ENCODE data around the gene CCDC192. TPM values are rescaled to one million over a fixed set of nuclear protein-coding genes. Genes with fewer than 3 reads are reported as not detected.
A peak's percentile ranks its signal among the peaks of the same experiment; 100 is the strongest.

Gene CCDC192
- total RNA-seq, 1 experiment from 2014 or later: not detected

- no peak for DNase-seq (ENCODE audit: extremely low read depth, low read depth)
Measured at GRCh38 chr5:127942246-127943060, 239.3 kb downstream of the CCDC192 start.

DNA sequence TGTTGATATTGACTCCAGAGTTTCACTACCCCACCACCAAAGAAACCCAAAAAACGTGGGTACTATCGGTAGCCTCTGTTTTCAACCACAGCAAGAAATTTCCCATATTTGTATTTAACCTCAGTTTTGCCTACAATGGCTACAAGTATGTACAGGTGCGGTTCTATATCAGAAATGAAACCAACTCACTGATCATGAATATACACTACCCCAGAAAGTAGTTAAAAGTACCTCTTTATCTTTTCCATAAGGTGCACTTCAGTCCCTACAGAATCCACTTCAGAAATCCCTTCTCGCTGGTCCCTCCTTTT lies 239.8 kb downstream of the CCDC192 start:
- no peak for DNase-seq (ENCODE audit: extremely low read depth, low read depth)

- no peak for DNase-seq (ENCODE audit: extremely low read depth, low read depth)
Measured at GRCh38 chr5:127944125-127944524, 240.9 kb downstream of the CCDC192 start.

DNA sequence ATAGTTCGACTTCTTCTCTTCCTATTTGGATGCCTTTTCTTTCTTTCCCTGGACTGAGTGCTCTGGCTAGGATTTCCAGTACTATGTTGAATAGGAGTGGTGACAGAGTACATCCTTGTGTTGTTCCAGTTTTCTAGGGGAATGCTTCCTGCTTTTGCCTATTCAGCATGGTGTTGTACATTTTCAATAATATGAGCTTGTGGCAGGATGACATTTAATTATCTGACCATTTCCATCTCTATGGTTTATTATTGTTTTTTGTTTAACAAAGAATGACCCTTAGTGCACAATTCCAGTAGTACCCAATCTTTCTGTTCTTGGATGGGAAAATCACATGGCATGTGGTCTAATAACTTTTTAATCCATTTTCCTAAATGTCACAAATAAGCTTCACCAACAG lies 244.8 kb downstream of the CCDC192 start:
- no peak for DNase-seq (ENCODE audit: extremely low read depth, low read depth)

GRCh38 chr5:127950707-127951391 lies 247.7 kb downstream of the CCDC192 start:
- DNase-seq (ENCODE audit: extremely low read depth, low read depth): peak; percentile 74

DNA sequence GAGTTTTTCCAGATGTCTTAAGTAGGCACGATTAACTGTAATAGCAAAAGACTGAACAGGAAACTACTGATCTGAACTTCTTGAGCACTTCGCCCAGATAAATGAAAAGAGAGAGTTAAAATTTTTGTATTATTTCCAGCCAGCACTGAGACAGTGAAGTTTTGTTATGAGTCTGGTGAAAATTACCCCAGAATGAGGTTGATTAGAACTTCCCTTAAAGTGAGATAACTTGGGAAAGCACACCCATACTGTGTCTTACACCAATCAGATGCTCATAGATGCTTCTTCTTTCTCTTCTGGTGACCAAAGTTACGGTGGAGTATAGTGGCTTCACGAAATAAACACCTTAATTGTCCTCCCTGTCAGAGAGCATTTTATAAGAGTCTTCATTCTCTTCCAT lies 248.6 kb downstream of the CCDC192 start:
- DNase-seq (ENCODE audit: extremely low read depth, low read depth): no peak

DNA sequence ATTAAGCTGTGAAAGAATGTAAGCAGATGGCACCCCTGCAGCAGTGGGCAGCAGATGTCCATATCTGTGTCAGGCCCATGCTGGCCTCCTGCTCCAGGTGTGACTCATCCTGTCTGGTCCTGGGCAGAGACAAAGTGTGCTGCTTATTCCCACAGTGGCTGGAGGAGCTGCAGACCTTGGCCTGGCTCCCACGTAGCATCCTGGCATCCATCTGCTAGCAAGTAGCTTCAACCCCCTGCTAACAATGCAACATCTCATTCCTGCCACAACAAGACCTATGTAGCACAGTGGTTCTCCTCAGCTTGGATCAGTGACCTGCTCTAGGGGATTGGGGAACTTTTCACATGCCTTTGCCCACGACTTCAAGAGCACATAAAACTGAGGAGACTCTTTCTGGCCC lies 254.0 kb downstream of the CCDC192 start:
- no peak for DNase-seq (ENCODE audit: extremely low read depth, low read depth)

DNA sequence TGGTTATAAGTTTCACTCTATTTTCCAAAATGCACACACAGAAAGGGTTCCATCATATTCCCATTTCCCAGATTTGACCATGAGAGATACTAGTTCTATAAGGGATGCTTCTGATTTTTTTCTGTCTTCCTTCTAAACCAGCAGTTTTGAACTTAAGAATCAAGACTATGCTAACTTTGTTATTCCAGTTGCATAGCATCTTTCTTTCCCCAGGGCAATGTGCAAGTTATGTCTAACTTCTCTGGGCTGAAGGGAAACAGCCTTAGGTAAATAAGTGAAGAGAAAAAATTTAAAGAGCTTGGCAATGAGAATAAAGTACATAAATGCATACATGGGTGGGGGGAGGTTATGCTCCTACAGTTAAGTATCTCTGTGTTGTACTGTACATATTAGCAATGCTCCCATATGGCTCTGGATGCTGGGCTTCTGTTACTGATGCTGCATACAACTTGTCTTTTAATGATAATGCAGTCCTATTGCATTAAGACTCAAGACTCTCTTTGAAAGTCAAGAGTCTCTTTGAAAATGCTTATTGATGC lies 254.6 kb downstream of the CCDC192 start:
- no peak for DNase-seq (ENCODE audit: extremely low read depth, low read depth)

DNA sequence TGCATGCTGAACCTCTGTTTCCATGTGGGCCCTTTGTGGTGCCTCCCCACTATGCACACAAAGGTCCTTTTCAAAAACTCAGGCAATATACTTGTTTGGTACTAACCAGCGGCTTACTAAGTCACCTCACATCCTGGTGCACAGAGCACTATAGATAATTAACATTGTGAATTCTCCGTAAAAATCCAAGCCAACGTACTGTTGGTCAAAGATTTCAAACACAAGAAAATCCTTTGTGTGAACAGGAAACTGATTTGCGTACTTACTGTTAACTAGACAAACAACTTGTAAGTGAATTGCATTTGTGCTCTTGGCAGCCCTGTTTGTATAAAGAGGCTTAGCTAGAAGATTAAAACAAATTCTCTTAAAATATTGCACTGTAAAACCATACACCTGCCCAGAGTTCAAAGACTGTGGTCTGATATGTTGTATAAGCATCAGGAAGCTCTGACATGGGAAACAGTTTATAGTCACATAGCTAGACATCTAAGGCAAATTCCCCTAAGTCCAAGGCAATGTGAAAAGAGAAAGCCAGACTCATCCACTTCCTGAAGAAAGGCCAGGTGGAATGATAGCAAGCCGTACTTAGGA lies 255.3 kb downstream of the CCDC192 start:
- peak; percentile 32 for DNase-seq (ENCODE audit: extremely low read depth, low read depth)

GRCh38 chr5:127959152-127959764 lies 256.1 kb downstream of the CCDC192 start:
- peak; percentile 39 for DNase-seq (ENCODE audit: extremely low read depth, low read depth)

GRCh38 chr5:127960270-127960691 lies 257.1 kb downstream of the CCDC192 start:
- no peak for DNase-seq (ENCODE audit: extremely low read depth, low read depth)

DNA sequence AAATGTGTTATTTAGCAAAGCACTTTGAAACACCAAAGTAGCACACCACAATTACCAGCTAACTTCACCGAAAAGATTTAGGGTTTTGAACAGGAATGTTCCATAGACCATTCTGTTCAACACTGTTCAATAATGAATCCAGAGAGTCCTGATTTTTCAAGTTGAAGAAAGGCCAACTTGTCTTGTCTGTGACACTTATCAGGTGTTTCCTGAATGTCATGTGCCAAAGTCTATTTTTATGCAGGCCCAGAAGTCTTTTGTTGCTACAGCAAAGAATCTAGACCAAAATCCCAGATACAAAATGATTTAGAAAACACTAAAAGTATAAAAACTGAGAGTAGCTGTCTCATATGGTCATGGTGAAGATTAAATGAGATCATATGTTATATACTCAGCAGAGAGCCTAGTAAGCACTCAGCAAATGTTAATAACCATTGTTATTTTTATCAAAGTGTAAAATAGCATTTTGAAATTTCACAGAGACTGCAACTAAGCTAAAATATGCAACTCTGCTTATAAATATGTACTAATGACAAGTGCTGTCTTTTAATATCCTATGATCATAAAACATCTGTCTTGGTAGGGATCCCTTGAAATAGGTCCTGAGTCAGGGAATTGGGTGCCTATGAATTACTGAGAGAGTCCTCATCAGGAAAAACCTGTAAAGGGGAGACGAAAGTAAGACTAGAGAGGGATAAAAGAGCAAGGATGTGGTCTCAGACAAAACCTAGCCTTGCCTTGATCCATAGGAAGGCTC lies 258.0 kb downstream of the CCDC192 start:
- DNase-seq (ENCODE audit: extremely low read depth, low read depth): no peak

DNA sequence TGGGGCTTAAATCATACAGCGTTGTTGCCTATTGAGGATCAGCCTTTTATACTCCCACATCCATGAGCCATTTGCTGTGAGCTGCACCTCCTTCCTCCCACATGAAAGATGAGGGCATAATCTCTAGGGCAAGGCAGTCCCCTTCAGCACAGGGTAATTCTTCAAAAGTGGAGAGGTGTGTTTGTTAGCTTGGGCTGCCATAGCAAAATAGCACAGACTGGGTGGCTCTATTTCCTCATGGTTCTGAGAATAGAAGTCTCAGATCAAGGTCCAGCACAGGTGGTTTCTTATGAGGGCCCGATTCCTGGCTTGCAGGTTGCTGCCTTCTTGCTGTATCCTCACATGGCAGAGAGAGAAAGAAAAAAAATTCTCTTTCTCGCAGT lies 258.6 kb downstream of the CCDC192 start:
- DNase-seq (ENCODE audit: extremely low read depth, low read depth): no peak

DNA sequence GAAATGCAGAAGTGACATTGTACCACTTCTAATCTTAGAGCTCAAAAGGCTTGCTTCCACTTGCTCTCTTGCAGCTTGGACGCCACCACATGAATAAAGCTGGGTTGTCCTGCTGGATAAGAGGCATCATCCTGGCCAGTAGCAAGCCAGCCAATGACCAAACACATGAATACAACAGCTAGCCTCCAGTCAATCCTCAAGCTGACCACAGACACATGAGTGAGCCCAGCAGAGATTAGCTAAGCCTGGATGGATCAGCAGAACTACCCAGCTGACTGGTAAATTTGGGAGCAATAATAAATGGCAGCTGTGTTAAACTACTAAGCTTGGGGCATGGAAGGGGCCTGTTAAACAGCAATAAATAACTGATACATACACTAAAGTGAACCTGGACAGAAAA lies 259.3 kb downstream of the CCDC192 start:
- DNase-seq (ENCODE audit: extremely low read depth, low read depth): no peak

DNA sequence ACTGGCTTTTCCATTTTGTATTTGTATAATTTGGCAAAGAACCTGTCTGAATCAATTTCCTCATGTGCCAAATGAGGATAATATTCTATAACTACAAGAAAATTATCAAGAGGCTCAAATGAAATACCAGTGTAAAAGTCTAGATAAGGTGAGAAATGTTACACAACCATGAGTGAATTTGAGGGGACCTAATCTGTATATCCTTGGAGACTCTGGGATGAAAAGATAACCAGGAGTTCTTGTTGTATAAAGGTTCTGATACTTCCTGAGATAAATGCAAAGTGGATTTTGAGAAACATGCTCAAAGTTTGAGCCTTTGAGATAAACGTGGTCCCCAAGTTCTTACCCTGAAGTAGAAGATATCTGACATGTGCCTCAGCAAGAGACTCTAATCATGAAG lies 260.0 kb downstream of the CCDC192 start:
- no peak for DNase-seq (ENCODE audit: extremely low read depth, low read depth)

- DNase-seq (ENCODE audit: extremely low read depth, low read depth): no peak
Measured at GRCh38 chr5:127963931-127964330, 260.7 kb downstream of the CCDC192 start.

DNA sequence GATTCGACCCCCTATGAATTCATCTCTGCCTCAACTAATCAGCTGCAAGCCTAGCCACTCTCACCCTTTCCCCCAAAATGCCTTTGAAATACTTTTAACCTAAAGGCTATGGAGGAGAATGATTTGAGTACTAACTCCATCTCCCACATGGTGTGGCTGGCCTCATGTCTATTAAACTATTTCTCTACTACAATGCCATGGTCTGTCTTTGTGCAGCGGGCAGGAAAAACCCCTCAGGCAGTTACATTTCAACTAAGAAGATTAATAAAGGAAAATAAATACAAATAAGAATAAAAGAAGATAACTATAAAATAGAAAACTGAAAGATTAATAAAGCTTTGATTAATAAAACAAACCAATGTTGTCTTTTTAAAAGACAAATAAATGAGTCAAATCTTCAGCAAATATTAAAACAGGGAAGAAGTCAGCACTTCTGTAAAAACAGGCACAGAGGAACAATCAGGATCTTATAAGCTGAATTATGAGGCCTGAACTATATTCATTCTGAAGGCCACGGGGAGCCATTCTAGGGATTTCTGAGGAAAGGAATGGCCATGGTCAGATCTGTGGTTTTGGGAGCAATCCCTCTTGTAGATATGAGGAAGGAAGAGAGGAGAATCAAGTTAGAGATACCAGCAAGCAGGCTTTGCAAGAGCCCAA lies 264.3 kb downstream of the CCDC192 start:
- DNase-seq (ENCODE audit: extremely low read depth, low read depth): no peak

GRCh38 chr5:127967983-127968592 lies 264.9 kb downstream of the CCDC192 start:
- DNase-seq (ENCODE audit: extremely low read depth, low read depth): no peak

DNA sequence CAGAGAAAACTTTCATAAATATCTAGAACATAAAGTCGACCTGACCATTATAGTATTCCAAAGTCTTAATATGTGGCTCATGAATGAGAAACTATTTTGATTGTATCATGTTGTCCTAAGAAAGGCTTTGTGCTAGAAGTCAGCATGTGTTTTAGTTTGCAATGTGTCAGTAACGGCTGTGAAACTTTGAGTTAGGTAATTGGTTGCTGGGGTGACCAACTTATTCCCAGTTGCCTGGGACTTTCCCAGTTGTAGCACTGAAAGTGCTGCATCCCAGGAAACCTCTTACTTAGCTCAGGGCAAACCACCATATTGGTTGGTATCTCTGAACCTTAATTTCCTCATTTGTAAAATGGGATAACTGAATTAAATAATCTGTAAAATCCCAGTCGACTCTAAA lies 265.8 kb downstream of the CCDC192 start:
- no peak for DNase-seq (ENCODE audit: extremely low read depth, low read depth)

DNA sequence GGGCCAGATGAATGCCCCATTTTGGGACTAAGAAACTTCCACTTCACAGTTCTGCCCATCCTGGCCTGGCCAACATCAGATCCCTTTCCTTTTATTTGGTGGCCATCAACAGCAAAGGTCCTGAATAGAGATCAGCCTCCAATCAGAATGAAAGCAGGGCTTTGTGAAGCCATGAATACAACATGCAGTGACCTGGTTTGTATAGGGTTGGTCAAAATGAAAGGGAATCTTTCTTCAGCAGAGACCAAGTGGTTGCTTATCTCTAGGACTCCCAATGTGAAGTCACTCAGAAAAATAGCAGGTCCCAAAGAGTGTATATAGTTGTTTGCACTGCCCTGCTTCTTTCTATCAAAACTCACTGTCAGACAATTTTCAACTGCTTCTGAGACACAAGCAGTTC lies 266.5 kb downstream of the CCDC192 start:
- DNase-seq (ENCODE audit: extremely low read depth, low read depth): no peak

Data from NCI-H460 (cell line).